ENCODE data around the gene MLH3.
"Not testable (repeated sequence)": the region's sequence is repeated elsewhere in the genome, so short reads cannot be mapped to it uniquely, and the experiment has no call there.

Gene MLH3

DNA sequence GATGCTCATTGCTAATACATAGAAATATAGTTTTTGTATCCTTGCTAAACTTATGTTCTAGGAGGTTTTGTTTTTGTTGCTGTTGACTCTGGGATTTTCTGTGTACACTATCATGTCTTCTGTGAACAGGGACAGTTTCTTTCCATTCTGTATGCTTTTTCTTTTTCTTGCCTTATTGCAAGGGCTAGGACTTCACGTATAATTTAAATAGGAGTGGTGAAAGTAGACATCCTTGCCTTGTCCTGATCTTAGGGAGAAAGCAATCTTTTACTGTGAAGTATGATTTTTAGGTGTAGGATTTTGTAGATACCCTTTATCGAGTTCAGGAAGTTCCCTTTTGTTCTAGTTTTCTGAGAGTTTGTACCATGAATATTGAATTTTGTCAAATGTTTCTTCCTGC, 50.0 kb downstream of the MLH3 start:
- DNase-seq (ENCODE audit: low read depth): no peak
- TF ChIP-seq, protein P1, sequence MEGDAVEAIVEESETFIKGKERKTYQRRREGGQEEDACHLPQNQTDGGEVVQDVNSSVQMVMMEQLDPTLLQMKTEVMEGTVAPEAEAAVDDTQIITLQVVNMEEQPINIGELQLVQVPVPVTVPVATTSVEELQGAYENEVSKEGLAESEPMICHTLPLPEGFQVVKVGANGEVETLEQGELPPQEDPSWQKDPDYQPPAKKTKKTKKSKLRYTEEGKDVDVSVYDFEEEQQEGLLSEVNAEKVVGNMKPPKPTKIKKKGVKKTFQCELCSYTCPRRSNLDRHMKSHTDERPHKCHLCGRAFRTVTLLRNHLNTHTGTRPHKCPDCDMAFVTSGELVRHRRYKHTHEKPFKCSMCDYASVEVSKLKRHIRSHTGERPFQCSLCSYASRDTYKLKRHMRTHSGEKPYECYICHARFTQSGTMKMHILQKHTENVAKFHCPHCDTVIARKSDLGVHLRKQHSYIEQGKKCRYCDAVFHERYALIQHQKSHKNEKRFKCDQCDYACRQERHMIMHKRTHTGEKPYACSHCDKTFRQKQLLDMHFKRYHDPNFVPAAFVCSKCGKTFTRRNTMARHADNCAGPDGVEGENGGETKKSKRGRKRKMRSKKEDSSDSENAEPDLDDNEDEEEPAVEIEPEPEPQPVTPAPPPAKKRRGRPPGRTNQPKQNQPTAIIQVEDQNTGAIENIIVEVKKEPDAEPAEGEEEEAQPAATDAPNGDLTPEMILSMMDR (IDR thresholded peaks at IDR 0.05; ENCODE audit: low read length, missing control alignments): no peak
- no peak overlapping the region for H3K4me3 ChIP-seq (replicated peaks; ENCODE audit: low read depth, low read length)

DNA sequence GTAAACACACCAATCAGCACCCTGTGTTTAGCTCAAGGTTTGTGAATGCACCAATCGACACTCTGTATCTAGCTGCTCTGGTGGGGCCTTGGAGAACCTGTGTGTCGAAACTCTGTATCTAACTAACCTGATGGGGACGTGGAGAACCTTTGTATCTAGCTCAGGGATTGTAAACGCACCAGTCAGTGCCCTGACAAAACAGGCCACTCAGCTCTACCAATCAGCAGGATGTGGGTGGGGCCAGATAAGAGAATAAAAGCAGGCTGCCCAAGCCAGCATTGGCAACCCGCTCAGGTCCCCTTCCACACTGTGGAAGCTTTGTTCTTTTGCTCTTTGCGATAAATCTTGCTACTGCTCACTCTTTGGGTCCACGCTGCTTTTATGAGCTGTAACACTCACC, 55.5 kb downstream of the MLH3 start:
- not testable (repeated sequence) for H3K4me3 ChIP-seq (replicated peaks; ENCODE audit: low read depth, low read length); DNase-seq (ENCODE audit: low read depth)

DNA sequence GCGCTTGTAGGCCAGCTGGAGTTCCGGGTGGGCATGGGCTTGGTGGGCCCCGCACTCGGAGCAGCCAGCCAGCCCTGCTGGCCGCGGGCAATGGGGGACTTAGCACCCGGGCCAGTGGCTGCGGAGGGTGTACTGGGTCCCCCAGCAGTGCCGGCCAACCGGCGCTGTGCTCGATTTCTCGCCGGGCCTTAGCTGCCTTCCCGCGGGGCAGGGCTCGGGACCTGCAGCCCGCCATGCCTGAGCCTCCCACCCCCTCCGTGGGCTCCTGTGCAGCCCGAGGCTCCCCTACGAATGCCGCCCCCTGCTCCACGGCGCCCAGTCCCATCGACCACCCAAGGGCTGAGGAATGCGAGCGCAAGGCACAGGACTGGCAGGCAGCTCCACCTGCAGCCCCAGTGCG, 57.1 kb downstream of the MLH3 start:
- not testable (repeated sequence) for H3K4me3 ChIP-seq (replicated peaks; ENCODE audit: low read depth, low read length); DNase-seq (ENCODE audit: low read depth)

DNA sequence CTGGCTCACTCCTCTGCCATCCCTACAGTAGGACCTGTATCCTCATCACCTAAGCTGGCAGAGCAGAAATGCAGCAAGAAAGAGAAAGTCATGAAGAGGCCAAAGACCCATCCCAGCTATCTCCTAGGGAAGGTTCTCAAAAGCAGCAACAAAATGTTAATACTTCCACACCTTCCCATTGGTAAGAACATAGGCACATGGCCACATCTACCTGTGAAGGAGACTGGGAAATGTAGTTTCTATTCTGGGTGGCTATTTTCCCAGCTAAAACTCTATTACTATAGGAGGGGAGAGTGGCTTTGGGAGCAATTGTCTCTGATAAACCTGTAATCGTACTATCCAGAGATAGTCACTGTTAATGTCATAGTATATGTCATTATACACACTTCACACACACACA, 62.3 kb downstream of the MLH3 start:
- DNase-seq (ENCODE audit: low read depth): no peak
- TF ChIP-seq, protein P1 (IDR thresholded peaks at IDR 0.05; ENCODE audit: low read length, missing control alignments): no peak
- no peak overlapping the region for H3K4me3 ChIP-seq (replicated peaks; ENCODE audit: low read depth, low read length)

DNA sequence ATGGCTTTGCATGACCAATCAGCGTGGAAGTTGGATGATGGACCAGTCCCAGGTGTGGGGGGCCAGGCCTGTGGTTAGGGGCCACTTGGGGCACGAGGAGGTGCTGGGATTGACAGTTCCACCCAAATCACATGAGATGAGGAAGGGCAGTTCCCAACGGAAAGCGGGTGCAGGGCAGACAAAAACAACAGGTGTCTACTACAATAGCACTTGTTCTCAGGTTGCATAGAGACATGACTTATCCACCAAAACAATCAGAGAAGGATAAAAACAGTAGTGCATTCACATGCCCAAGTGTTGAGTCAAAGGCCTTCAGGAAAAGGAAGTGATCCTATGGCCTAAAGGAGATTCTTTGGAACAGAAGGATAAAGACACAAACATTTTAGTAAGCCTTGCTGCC, 63.1 kb downstream of the MLH3 start:
- H3K4me3 ChIP-seq (replicated peaks; ENCODE audit: low read depth, low read length): no peak overlapping the region
- DNase-seq (ENCODE audit: low read depth): peak; percentile 86
- TF ChIP-seq, protein P1 (IDR thresholded peaks at IDR 0.05; ENCODE audit: low read length, missing control alignments): no peak

- H3K4me3 ChIP-seq (replicated peaks; ENCODE audit: low read depth, low read length): no peak overlapping the region
- DNase-seq (ENCODE audit: low read depth): no peak
- TF ChIP-seq, protein P1 (IDR thresholded peaks at IDR 0.05; ENCODE audit: low read length, missing control alignments): no peak
Measured at GRCh38 chr14:74985806-74986205, 65.5 kb downstream of the MLH3 start.

DNA sequence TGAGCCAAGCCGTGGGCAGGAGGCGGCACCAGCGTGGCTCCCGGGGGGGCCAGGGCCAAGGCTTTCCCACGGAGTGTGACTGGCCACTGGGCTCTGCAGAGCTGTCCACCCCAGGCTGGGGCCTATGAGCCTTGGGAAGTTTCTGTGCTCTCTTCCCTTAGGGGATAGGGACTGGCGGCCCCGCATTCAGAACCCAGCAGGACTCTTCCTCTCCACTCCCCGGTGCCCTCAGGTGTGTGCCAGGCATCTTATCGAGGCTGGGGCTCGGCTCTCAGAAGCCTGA, 66.3 kb downstream of the MLH3 start:
- no peak overlapping the region for H3K4me3 ChIP-seq (replicated peaks; ENCODE audit: low read depth, low read length)
- DNase-seq (ENCODE audit: low read depth): no peak
- TF ChIP-seq, protein P1 (IDR thresholded peaks at IDR 0.05; ENCODE audit: low read length, missing control alignments): no peak

GRCh38 chr14:74984236-74985027, 66.8 kb downstream of the MLH3 start:
- DNase-seq (ENCODE audit: low read depth): no peak
- TF ChIP-seq, protein P1 (IDR thresholded peaks at IDR 0.05; ENCODE audit: low read length, missing control alignments): no peak
- no peak overlapping the region for H3K4me3 ChIP-seq (replicated peaks; ENCODE audit: low read depth, low read length)

Data from fibroblast of pulmonary artery (primary cell).